Endodermal cell (in vitro differentiated cells): ENCODE measurements around the gene RHBDL1. TPM values are rescaled to one million over a fixed set of nuclear protein-coding genes. Genes with fewer than 3 reads are reported as not detected.

Source experiments
- DNase-seq: peaks from one replicate; pipeline ENCODE4 v3.0.0-alpha.2; 2017
- H3K27ac ChIP-seq: 2 replicates; pipeline ENCODE4 v1.5.1; 2013; ENCODE audit warnings: mild to moderate bottlenecking, low read depth, low read length, moderate library complexity
- H3K27me3 ChIP-seq: 2 replicates; pipeline ENCODE4 v1.6.1; 2013; ENCODE audit warnings: mild to moderate bottlenecking, low read length, moderate library complexity; ENCODE audit not compliant: insufficient read depth, control insufficient read depth, poor library complexity, severe bottlenecking
- H3K36me3 ChIP-seq: 2 replicates; pipeline ENCODE4 v1.7.0; 2013; ENCODE audit warnings: mild to moderate bottlenecking, low read length, moderate library complexity; ENCODE audit not compliant: control insufficient read depth, insufficient read depth
- H3K4me1 ChIP-seq: one replicate; pipeline ENCODE4 v1.7.0; 2013; ENCODE audit warnings: low read length; ENCODE audit not compliant: control insufficient read depth, insufficient read depth
- H3K4me3 ChIP-seq: 2 replicates; pipeline ENCODE4 v1.5.1; 2013; ENCODE audit warnings: mild to moderate bottlenecking, low read length, moderate library complexity
- H3K9ac ChIP-seq: 2 replicates; pipeline ENCODE4 v1.6.1; 2013; ENCODE audit warnings: mild to moderate bottlenecking, low read length, moderate library complexity; ENCODE audit not compliant: poor library complexity, severe bottlenecking; ENCODE audit errors: extremely low read depth
- H3K9me3 ChIP-seq: 2 replicates; pipeline ENCODE4 v1.6.1; 2013; ENCODE audit warnings: mild to moderate bottlenecking, low read length, moderate library complexity; ENCODE audit not compliant: control insufficient read depth
- H3K27ac Mint-ChIP-seq: 2 replicates; pipeline ENCODE4 v1.8.0; 2020; ENCODE audit warnings: mixed read lengths
- H3K27me3 Mint-ChIP-seq: 2 replicates; pipeline ENCODE4 v1.8.0; 2021; ENCODE audit warnings: mild to moderate bottlenecking, mixed read lengths; ENCODE audit not compliant: insufficient read depth
- H3K36me3 Mint-ChIP-seq: 2 replicates; pipeline ENCODE4 v1.8.0; 2020; ENCODE audit warnings: low read depth, mixed read lengths
- H3K4me1 Mint-ChIP-seq: 2 replicates; pipeline ENCODE4 v1.8.0; 2020; ENCODE audit warnings: mixed read lengths
- H3K4me3 Mint-ChIP-seq: 2 replicates; pipeline ENCODE4 v1.8.0; 2020; ENCODE audit warnings: mild to moderate bottlenecking, moderate library complexity, mixed read lengths
- H3K9me3 Mint-ChIP-seq: 2 replicates; pipeline ENCODE4 v1.8.0; 2020; ENCODE audit warnings: mild to moderate bottlenecking, mixed read lengths
- WGBS, 2 experiments: methylation state at CpG; one replicate each; pipeline versions ENCODE4 v1.1.5 to v1.1.7; 2013; ENCODE audit warnings: missing lambda C conversion rate in 2 of 2, mixed read lengths in 1 of 2; ENCODE audit not compliant: insufficient coverage in 1 of 2, insufficient read length in 1 of 2; 5-methylcytosine and 5-hydroxymethylcytosine counted together
- total RNA-seq, 2 donors: library from RNA; stranded (reverse); fragmentation: NEBNext Ultra II Directional in 1 of 2; extraction: Animal tissue kit (Norgen Biotek cat#: 25700) in 1 of 2; gene quantifications; 2 replicates in 1 of 2; 3 replicates in 1 of 2; pipeline ENCODE4 v1.2.1, GENCODE V29; 2021
- TF ChIP-seq, protein P1 (sequence below): fragments of 200-600 bp; sonication (generic); conservative IDR thresholded peaks from 2 replicates; pipeline ENCODE4 v1.5.0; 2021; ENCODE audit warnings: antibody characterized with exemption, mild to moderate bottlenecking

The RHBDL1 gene
- total RNA-seq, 2 donors from 2014 or later = 3.7 to 5.1 TPM

DNA sequence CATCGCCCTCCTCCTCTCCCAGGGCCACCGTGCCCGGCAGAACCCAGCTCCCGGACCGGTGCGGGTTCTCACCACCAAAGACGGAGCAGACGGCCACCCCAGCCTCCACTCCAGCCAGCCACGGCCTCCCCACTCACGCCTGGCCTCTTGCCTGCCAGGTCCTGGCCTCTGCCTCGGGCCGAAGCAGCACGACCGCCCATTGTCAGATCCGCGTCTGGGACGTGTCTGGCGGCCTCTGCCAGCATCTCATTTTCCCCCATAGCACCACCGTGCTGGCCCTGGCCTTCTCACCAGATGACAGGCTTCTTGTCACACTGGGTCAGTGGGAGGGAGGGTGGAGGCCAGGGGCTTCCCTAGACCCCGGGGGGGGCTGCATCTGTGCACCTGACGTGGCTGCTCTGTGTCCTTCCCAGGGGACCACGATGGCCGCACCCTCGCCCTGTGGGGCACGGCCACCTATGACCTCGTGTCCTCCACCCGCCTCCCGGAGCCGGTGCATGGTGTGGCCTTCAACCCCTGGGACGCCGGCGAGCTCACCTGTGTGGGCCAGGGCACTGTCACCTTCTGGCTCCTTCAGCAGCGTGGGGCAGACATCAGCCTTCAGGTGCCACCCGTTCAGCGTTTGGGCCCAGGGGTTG lies 14.2 kb upstream of the RHBDL1 start:
- no peak for DNase-seq
- peak overlapping the region; percentile 39 for H3K27ac Mint-ChIP-seq
- H3K4me1 Mint-ChIP-seq = peaks cover 3% of the 10 kb centered on the region
- no peak overlapping the region for H3K9ac ChIP-seq
- no peaks in the 10 kb centered on the region for H3K36me3 ChIP-seq
- no peak overlapping the region for H3K4me3 Mint-ChIP-seq
- TF ChIP-seq, protein P1, sequence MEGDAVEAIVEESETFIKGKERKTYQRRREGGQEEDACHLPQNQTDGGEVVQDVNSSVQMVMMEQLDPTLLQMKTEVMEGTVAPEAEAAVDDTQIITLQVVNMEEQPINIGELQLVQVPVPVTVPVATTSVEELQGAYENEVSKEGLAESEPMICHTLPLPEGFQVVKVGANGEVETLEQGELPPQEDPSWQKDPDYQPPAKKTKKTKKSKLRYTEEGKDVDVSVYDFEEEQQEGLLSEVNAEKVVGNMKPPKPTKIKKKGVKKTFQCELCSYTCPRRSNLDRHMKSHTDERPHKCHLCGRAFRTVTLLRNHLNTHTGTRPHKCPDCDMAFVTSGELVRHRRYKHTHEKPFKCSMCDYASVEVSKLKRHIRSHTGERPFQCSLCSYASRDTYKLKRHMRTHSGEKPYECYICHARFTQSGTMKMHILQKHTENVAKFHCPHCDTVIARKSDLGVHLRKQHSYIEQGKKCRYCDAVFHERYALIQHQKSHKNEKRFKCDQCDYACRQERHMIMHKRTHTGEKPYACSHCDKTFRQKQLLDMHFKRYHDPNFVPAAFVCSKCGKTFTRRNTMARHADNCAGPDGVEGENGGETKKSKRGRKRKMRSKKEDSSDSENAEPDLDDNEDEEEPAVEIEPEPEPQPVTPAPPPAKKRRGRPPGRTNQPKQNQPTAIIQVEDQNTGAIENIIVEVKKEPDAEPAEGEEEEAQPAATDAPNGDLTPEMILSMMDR = no peak
- H3K4me3 ChIP-seq = no peak overlapping the region
- H3K9me3 ChIP-seq = no peaks in the 10 kb centered on the region
- no peaks in the 10 kb centered on the region for H3K9me3 Mint-ChIP-seq
- no peaks in the 10 kb centered on the region for H3K27me3 ChIP-seq
- no peaks in the 10 kb centered on the region for H3K4me1 ChIP-seq
- H3K27me3 Mint-ChIP-seq = no peaks in the 10 kb centered on the region
- WGBS, 2 experiments = 81 to 91% methylated on average over 22 to 35 of the region's 35 CpGs
- H3K27ac ChIP-seq = no peak overlapping the region
- peaks cover 8% of the 10 kb centered on the region for H3K36me3 Mint-ChIP-seq

DNA sequence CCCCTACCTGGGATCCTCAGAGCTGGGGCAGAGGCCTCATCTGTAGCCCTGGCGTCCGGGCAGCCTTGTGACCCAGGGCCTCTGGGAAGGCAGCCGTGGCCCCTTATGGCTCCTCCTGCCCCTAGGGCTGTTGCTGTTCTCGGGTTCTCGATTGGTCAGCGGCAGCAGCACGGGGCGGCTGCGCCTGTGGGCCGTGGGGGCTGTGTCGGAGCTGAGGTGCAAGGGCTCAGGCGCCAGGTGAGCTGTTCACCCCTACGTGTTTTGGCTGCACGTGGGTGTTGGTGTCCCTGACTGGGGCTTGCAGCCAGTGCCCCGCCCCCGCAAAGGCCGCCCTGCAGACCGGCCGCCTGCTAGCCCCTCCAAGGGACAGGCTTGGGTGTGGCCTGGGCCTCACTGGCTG lies 13.4 kb upstream of the RHBDL1 start:
- no peak overlapping the region for H3K27ac ChIP-seq
- 94% methylated on average over 17 to 19 of the region's 19 CpGs for WGBS, 2 experiments
- no peak overlapping the region for H3K9ac ChIP-seq
- TF ChIP-seq, protein P1 = no peak
- H3K4me3 ChIP-seq = no peak overlapping the region
- H3K36me3 Mint-ChIP-seq = peaks cover 8% of the 10 kb centered on the region
- no peak overlapping the region for H3K4me3 Mint-ChIP-seq
- H3K27me3 ChIP-seq = no peaks in the 10 kb centered on the region
- DNase-seq = no peak
- no peak overlapping the region for H3K27ac Mint-ChIP-seq
- H3K4me1 Mint-ChIP-seq = peaks cover 3% of the 10 kb centered on the region
- no peaks in the 10 kb centered on the region for H3K27me3 Mint-ChIP-seq
- H3K36me3 ChIP-seq = no peaks in the 10 kb centered on the region
- no peaks in the 10 kb centered on the region for H3K9me3 ChIP-seq
- H3K4me1 ChIP-seq = no peaks in the 10 kb centered on the region
- H3K9me3 Mint-ChIP-seq = no peaks in the 10 kb centered on the region

DNA sequence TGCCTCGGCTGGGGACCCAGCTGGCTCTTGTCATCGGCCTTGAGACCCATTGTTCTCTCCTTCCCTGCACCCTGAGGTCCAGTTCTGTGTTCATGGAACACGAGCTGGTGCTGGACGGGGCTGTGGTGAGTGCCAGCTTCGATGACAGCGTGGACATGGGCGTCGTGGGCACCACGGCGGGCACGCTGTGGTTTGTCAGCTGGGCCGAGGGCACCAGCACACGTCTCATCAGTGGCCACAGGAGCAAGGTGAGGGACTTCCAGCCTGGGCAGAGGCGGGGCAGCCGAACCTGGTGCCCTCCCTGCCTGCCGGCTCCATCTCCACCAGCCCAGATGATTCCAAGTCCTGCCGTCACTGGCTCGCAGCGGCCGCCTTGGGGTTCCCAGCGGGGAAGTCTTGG lies 12.9 kb upstream of the RHBDL1 start:
- no peaks in the 10 kb centered on the region for H3K27me3 Mint-ChIP-seq
- H3K27me3 ChIP-seq = no peaks in the 10 kb centered on the region
- 94 to 97% methylated on average over 19 to 21 of the region's 21 CpGs for WGBS, 2 experiments
- H3K9me3 ChIP-seq = no peaks in the 10 kb centered on the region
- H3K36me3 ChIP-seq = no peaks in the 10 kb centered on the region
- H3K9me3 Mint-ChIP-seq = no peaks in the 10 kb centered on the region
- peaks cover 3% of the 10 kb centered on the region for H3K4me1 ChIP-seq
- TF ChIP-seq, protein P1 = no peak
- H3K9ac ChIP-seq = no peak overlapping the region
- no peak overlapping the region for H3K4me3 ChIP-seq
- H3K4me1 Mint-ChIP-seq = peaks cover 5% of the 10 kb centered on the region
- no peak overlapping the region for H3K4me3 Mint-ChIP-seq
- no peak overlapping the region for H3K27ac ChIP-seq
- peaks cover 9% of the 10 kb centered on the region for H3K36me3 Mint-ChIP-seq
- no peak overlapping the region for H3K27ac Mint-ChIP-seq
- DNase-seq = no peak
